Measurements from ENCODE around the gene CEP89.
"Not testable (repeated sequence)": the region's sequence is repeated elsewhere in the genome, so short reads cannot be mapped to it uniquely, and the experiment has no call there.

The CEP89 gene

GRCh38 chr19:32945260-32945659, 26.5 kb downstream of the CEP89 start:
- no peak for DNase-seq

- not testable (repeated sequence) for DNase-seq
Measured at GRCh38 chr19:32941273-32941672, 30.5 kb downstream of the CEP89 start.

DNA sequence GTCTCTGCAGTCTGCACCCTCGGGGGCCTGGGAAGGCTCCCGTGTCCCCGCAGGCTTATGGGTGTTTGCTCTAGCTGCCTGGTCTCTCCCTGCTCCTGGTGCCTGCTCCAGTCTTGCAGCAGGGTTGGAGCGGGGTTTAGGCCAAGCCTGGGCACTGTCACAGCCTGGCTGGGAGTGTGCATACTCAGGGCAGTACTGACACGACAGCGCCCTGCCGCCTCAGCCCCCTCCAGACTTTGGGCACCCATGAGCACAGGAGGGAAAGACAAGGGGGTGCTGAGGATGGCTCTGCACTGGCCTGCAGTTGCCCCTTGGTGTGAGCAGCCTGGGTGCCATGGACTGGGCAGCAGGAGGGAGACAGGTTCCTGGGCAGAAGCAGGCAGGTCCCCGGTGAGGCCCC, 35.7 kb downstream of the CEP89 start:
- no peak for DNase-seq

GRCh38 chr19:32935629-32936028, 36.1 kb downstream of the CEP89 start:
- no peak for DNase-seq

DNA sequence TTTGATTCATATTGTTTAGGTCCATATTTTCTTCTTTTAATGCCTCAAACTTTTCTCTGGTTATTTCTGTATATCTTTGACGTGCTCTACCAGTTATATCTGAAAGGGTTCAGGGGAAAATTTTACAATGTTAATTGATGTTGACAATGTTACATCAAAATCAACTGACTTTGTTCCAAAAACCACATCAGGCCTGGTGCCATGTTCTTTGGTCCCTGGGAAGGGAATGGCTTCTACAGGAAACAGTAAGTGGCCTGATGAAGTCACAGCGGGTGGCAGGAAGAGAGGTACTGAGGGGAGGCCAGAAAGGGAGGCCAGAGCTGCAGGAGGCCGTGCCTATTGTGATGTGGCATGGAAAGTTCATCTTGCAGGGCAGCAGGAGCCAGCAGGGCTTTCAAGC, 38.2 kb downstream of the CEP89 start:
- no peak for DNase-seq

- no peak for DNase-seq
Measured at GRCh38 chr19:32930567-32930966, 41.2 kb downstream of the CEP89 start.

DNA sequence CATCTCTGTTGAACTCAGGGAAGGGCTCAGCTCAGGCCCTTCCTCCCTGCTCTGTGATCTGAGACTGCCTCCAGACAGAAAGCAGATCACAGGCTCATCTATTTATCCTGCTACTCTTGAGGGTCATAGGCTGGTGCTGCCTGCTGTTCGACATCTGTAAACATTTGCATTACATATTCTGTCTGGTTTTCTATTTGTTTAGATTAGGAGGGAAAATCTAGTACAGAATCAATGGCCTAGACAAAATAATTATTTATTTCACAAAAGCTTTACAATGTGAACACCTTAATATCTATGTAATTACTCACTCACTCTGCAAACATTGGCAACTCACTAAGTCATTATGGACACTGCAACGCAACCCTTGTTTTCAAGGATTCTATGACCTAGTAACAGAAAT, 43.0 kb downstream of the CEP89 start:
- DNase-seq, result no peak

DNA sequence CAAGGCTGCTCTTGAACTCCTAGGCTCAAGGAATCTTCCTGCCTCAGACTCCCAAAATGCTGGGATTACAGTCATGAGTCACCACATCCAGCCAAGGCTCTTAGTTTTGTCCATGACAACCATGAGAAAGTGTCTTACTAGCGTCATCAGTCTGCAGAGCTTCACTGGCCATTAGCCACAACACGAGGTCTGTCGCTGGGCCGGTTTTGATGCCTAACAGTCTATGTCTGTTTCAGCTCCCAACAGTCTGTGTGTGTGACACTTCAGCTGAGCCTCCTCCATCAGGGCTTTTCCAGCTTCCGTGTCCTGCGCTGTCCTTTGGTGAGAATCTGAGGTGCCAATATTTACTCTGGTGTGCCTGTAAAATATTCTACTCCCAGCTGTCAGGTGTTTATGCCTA, 47.6 kb downstream of the CEP89 start:
- no peak for DNase-seq

- DNase-seq, result no peak
Measured at GRCh38 chr19:32921624-32922023, 50.1 kb downstream of the CEP89 start.

DNA sequence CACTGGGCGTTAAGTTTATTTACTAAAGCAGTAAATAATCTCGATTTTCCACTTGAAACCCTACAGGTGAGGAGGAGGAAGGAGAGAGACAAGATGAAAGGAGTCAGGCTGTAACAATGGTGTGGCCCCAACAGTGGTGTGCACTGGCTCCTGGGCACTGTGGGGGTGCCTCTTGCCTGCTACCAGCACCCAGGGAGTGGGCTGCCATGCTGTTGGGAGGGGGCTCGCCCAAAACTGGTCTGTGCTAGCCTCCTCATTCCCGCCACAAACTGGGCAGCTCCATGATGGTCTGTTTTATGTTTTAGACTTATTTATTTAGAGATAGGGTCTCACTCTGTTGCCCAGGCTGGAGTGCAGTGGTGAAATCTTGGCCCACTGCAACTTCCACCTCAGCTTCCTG, 52.4 kb downstream of the CEP89 start:
- no peak for DNase-seq

DNA sequence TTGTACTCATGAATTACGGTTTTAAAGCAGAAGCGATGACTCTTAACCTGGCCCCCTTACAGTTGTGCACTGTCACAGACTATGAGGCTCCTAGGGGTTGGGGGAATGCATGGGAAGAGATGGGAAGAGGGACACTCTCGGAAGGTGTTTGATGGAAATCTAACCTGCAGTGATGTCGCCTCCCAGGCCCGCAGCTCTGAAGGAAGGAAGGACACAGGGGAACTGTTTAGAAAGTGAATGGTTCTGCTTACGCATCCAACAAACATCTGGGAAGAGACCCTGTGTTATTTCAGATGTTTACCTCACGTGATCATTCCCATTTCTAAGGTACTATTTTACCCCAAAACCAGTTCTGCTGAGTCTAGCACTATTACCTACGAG, 54.2 kb downstream of the CEP89 start:
- DNase-seq, result no peak

DNA sequence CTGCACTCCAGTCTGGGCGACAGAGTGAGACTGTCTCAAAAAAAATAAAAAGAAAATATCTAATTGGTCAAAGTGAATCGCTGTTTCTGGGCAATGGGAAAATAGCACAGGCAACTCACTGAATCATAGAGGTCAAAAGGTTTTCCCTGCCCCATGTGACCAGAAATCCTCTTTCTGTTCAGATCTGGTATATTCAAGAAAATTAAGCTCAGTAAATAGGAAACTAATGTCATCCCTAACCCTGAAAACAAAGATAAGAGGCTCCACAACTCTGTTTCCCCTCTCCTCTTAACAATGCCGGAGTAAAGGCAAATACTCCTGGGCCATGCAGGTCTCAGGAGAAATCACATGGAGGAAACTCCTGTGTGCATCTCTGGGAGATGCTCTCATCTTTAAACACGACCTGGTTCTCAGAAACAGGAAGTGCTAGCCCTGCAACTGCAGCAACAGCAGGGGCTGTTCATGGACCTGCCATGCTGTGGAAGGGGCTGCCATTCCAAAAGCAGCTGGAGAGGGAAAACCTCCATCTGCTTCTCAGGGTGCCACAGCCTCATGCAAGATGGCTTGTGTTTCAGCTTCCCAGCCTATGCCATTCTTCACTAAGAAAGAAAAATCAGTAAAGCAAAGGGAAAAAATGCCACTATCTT, 54.7 kb downstream of the CEP89 start:
- DNase-seq, result no peak

- no peak for DNase-seq
Measured at GRCh38 chr19:32914879-32915660, 56.7 kb downstream of the CEP89 start.

- no peak for DNase-seq
Measured at GRCh38 chr19:32911467-32911866, 60.3 kb downstream of the CEP89 start.

GRCh38 chr19:32910874-32911273, 60.9 kb downstream of the CEP89 start:
- no peak for DNase-seq

GRCh38 chr19:32910094-32910493, 61.7 kb downstream of the CEP89 start:
- no peak for DNase-seq

DNA sequence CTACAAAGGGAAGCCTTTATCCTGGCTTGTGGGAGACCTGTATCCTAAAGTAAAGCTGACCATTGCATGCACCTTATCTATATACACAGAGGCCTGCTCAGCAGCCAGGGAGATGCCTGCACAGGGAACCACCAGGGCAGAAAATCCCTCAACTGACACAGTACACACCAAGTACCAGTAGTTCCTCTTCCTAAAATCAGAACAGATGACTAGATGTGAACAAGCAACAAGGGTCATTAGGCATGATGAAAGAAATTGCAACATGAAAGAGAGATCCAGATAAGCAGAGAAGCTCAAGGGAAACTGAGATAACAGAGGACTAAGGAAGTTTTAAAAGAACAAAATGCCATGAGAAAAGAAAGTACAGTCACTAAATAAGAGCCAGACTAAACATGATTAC, 62.5 kb downstream of the CEP89 start:
- no peak for DNase-seq

DNA sequence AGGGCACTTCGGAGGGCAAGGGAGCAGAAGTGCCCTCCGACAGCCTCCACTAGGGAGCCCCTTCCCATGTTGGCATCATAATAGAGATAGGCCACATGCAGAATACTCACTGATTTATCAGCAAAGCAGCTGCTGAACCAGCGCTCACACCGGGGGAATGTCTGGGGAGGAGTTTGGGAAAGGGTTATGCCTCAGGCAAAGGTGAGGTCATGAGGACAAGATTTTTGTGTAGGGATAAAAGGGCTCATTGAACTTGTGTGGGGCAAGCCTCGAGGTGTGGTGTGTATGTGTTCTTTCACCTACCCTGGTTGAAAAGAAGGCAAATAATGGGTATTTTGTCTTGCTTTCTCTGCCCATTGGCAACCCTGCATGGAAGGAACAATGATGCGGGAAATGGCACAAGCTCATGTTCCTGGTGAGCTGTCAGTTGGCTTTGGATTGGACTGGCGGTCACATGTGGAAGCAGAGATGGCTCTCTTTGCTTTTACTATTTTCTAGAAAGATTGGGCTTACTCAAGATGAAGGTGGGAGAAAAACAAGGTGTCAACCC, 63.0 kb downstream of the CEP89 start:
- DNase-seq, result no peak

- DNase-seq, result no peak
Measured at GRCh38 chr19:32902448-32902847, 69.3 kb downstream of the CEP89 start.

DNA sequence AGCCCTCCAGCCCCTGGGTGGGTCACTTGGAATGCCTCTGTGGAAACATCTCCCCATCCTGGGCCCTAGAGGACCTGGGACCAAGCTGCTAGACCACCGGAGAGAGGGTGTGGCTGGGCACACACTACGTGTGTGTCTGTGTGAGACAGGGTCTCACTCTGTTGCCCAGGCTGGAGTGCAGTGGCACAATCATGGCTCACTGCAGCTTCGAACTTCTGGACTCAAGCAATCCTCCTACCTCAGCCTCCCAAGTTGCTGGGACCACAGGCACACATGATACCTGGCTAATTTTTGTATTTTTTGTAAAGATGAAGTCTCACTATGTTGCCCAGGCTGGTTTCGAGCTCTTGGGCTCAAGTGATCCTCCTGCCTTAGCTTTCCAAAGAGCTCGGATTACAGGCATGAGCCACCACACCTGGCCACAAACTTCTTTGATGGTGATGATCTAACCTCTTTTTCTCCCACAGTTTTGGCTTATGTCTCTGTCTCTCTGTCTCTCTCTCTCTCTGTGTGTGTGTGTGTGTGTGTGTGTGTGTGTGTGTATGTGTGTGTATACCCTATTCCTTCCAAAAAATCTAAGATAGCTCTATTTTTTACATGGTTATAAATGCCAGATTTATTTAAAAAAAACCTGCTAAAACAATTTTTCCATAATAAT, 70.1 kb downstream of the CEP89 start:
- no peak for DNase-seq

DNA sequence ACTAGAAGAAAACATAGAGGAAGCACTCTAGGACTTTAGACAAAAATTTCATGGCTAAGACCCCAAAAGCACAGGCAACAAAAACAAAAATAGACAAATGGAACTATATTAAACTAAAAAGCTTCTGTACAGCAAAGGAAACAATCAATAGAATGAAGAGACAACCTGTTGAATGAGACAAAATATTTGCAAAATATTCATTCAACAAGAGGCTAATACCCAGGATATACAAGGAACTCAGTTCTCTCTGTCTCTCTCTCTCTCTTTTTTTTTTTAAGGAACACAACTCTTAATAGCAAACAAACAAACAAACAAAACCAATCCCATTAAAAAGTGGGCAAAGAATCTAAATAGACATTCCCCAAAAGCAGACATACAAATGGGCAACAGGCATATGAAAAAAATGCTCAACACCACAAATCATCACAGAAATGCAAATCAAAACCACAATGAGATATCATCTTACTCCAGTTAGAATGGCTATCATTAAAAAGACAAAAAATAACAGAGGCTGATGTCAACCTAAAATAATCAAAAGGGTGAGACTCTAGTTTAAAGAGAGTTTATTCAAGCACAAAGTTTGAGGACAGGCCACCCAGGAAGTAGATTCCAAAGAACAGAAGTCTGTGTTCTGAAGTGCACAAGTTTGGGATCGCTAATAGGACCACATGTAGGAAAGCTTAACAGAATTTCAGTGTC, 75.1 kb downstream of the CEP89 start:
- DNase-seq, result no peak

GRCh38 chr19:32895384-32895783, 76.4 kb downstream of the CEP89 start:
- no peak for DNase-seq

GRCh38 chr19:32891609-32892008, 80.1 kb downstream of the CEP89 start:
- no peak for DNase-seq

Measured in stimulated activated CD4-positive, alpha-beta T cell treated with anti-CD3 and anti-CD28 coated beads, Interleukin-2, amount 100 ng/mL, for 48 hours (primary cell).